Omental fat pad (tissue), 4 donors: Measurements from ENCODE around the gene NR2F1. TPM values are rescaled to one million over a fixed set of nuclear protein-coding genes. Genes with fewer than 3 reads are reported as not detected.

Experiments used
- ATAC-seq: fragments of 150-250 bp; one replicate; pipeline ENCODE4 v1.9.1; 2016; ENCODE audit warnings: mild to moderate bottlenecking, moderate library complexity; ENCODE audit not compliant: low FRiP score
- DNase-seq: peaks from one replicate; pipeline ENCODE4 v3.0.0-alpha.2; 2019; ENCODE audit warnings: low spot score
- CTCF ChIP-seq, 3 donors: fragments of 450-650 bp; IDR thresholded peaks; one replicate each; pipeline ENCODE4 v1.5.1; 2016 to 2017; ENCODE audit warnings: antibody characterized with exemption in 3 of 3, mild to moderate bottlenecking in 3 of 3, moderate library complexity in 2 of 3
- total RNA-seq, 4 donors: library from RNA; depleted of rRNA; stranded (reverse); fragments of >200 nt; gene quantifications; one replicate each; pipeline ENCODE4 v1.1.0, GENCODE V29; 2016

The NR2F1 gene
- total RNA-seq, 4 donors from 2014 or later = 15.6 to 117 (median 68.3) TPM

- ATAC-seq = no peak
- no peak for DNase-seq
- no peak for TF ChIP-seq CTCF (IDR thresholded peaks at IDR 0.05)
Observed at GRCh38 chr5:93599399-93600120, 16.5 kb downstream of the NR2F1 start.

GRCh38 chr5:93600409-93601070 is 17.5 kb downstream of the NR2F1 start:
- no peak for TF ChIP-seq CTCF (IDR thresholded peaks at IDR 0.05)
- ATAC-seq (no peak), DNase-seq (no peak)

- ATAC-seq (no peak), DNase-seq (no peak)
- TF ChIP-seq CTCF (IDR thresholded peaks at IDR 0.05) = no peak
Observed at GRCh38 chr5:93601071-93601801, 18.2 kb downstream of the NR2F1 start.

- ATAC-seq (no peak), DNase-seq (no peak)
- no peak for TF ChIP-seq CTCF (IDR thresholded peaks at IDR 0.05)
Observed at GRCh38 chr5:93601802-93602155, 18.8 kb downstream of the NR2F1 start.

- no peak for TF ChIP-seq CTCF (IDR thresholded peaks at IDR 0.05)
- DNase-seq = no peak
- ATAC-seq = no peak
Observed at GRCh38 chr5:93602241-93603077, 19.4 kb downstream of the NR2F1 start.

- ATAC-seq (no peak), DNase-seq (no peak)
- no peak for TF ChIP-seq CTCF (IDR thresholded peaks at IDR 0.05)
Observed at GRCh38 chr5:93603078-93603792, 20.2 kb downstream of the NR2F1 start.
